HepG2 (cell line): ENCODE results near the gene RBM18. TPM values are rescaled to one million over a fixed set of nuclear protein-coding genes. Genes with fewer than 3 reads are reported as not detected.

Experiments
- ATAC-seq: fragments of 200-7000 bp; cut with Tn5 transposase; 3 replicates; pipeline ENCODE4 v1.9.1; 2020; ENCODE audit warnings: mild to moderate bottlenecking, moderate library complexity
- BruUV-seq: library from RNA; stranded (reverse); fragments of 400-500 nt; replicated peaks from 2 replicates; lab custom pipeline; 2021; lab: Mats Ljungman, UMichigan
- CTCF ChIA-PET: fragments of 300-600 bp; formaldehyde crosslinking; extraction: SDS; loops from one replicate; lab custom pipeline; 2021; ENCODE audit warnings: low total read pairs, inconsistent platforms, low intra/inter-chr PET ratio; lab: Yijun Ruan, JAX
- POLR2A ChIA-PET: fragments of 350-600 bp; sonication (Branson Sonifier 250); formaldehyde crosslinking; loops from one replicate; lab custom pipeline; 2020; ENCODE audit warnings: antibody characterized with exemption, inconsistent platforms; lab: Yijun Ruan, JAX
- DNase-seq: peaks from one replicate; pipeline ENCODE4 v3.0.0-alpha.2; 2015; ENCODE audit warnings: low spot score
- FAIRE-seq: peaks from 3 replicates; lab custom pipeline; 2011; peaks lifted over from hg19 to GRCh38; lab: Jason Lieb, UNC
- H2AFZ ChIP-seq: one replicate; pipeline ENCODE4 v1.6.1; 2011; ENCODE audit warnings: low read length, inconsistent platforms
- H3K27ac ChIP-seq: fragments of 300-600 bp; 3 replicates; pipeline ENCODE4 v1.8.0; 2011; ENCODE audit warnings: mixed run types, mild to moderate bottlenecking, mixed read lengths, low read length, inconsistent platforms; ENCODE audit not compliant: insufficient read depth; ENCODE audit errors: extremely low read length
- H3K27me3 ChIP-seq, 2 experiments: fragments of 200-600 bp in 1 of 2; 2 replicates in 1 of 2; 3 replicates in 1 of 2; pipeline versions ENCODE4 v1.6.0 to v1.8.0; 2011; ENCODE audit warnings: low read length in 2 of 2, mild to moderate bottlenecking in 2 of 2, moderate library complexity in 2 of 2, inconsistent platforms in 1 of 2; ENCODE audit not compliant: insufficient read depth in 2 of 2, control insufficient read depth in 1 of 2
- H3K36me3 ChIP-seq, 2 experiments: fragments of 200-600 bp in 1 of 2; replicated peaks in 1 of 2; 2 replicates in 1 of 2; 3 replicates in 1 of 2; pipeline versions ENCODE4 v1.5.1 to v1.8.0; 2011; ENCODE audit warnings: low read length in 2 of 2, inconsistent platforms in 1 of 2; ENCODE audit not compliant: insufficient read depth in 2 of 2, control insufficient read depth in 1 of 2
- H3K4me1 ChIP-seq: 2 replicates; pipeline ENCODE4 v1.5.1; 2012; ENCODE audit warnings: low read length, inconsistent platforms; ENCODE audit not compliant: insufficient read depth
- H3K4me2 ChIP-seq: 2 replicates; pipeline ENCODE4 v1.6.0; 2011; ENCODE audit warnings: low read depth, low read length, inconsistent platforms
- H3K4me3 ChIP-seq, 3 experiments: fragments of 200-600 bp in 1 of 3; sonication (generic), shearing (Covaris generic) in 1 of 3; replicated peaks in 1 of 3; 2 replicates each; pipeline ENCODE4 v1.5.1; 2011 to 2016; ENCODE audit warnings: low read length in 3 of 3, inconsistent platforms in 2 of 3, low read depth in 2 of 3, mild to moderate bottlenecking in 2 of 3, control low read depth in 1 of 3, mixed read lengths in 1 of 3; ENCODE audit not compliant: insufficient read depth in 1 of 3
- H3K79me2 ChIP-seq: one replicate; pipeline ENCODE4 v1.6.1; 2011; ENCODE audit warnings: low read length, inconsistent platforms; ENCODE audit not compliant: insufficient read depth
- H3K9ac ChIP-seq: 2 replicates; pipeline ENCODE4 v1.6.0; 2011; ENCODE audit warnings: mild to moderate bottlenecking, low read depth, low read length, inconsistent platforms; ENCODE audit not compliant: insufficient read depth
- H3K9me3 ChIP-seq: 2 replicates; pipeline ENCODE4 v1.5.1; 2012; ENCODE audit warnings: mild to moderate bottlenecking, low read length
- H4K20me1 ChIP-seq: 2 replicates; pipeline ENCODE4 v1.6.0; 2011; ENCODE audit warnings: inconsistent platforms, mild to moderate bottlenecking, low read length, moderate library complexity; ENCODE audit not compliant: insufficient read depth
- ARID5B ChIP-seq: IDR thresholded peaks from 2 replicates; pipeline ENCODE4 v1.4.0; 2020; ENCODE audit warnings: mild to moderate bottlenecking, missing genetic modification reagents
- BCL6 ChIP-seq: IDR thresholded peaks from 2 replicates; pipeline ENCODE4 v1.6.1; 2016; ENCODE audit warnings: missing genetic modification reagents, missing compliant biosample characterization
- EP300 ChIP-seq, 3 experiments: sonication (generic) in 1 of 3; formaldehyde crosslinking in 1 of 3; IDR thresholded peaks; 2 replicates each; pipeline versions ENCODE4 v1.5.1 to v1.6.1; 2011 to 2020; ENCODE audit warnings: low read depth in 2 of 3, low read length in 2 of 3, borderline replicate concordance in 1 of 3, improper control_type of control experiment in 1 of 3, mild to moderate bottlenecking in 1 of 3, missing genetic modification reagents in 1 of 3, moderate library complexity in 1 of 3
- HDAC1 ChIP-seq: sonication (generic); formaldehyde crosslinking; IDR thresholded peaks from 2 replicates; pipeline ENCODE4 v1.5.1; 2020; ENCODE audit warnings: mild to moderate bottlenecking, missing genetic modification reagents
- HNF4A ChIP-seq: sonication (generic); formaldehyde crosslinking; IDR thresholded peaks from 2 replicates; pipeline ENCODE4 v1.4.0; 2020; ENCODE audit warnings: missing genetic modification reagents
- HOXA3 ChIP-seq: sonication (generic); formaldehyde crosslinking; IDR thresholded peaks from 2 replicates; pipeline ENCODE4 v1.5.0; 2020; ENCODE audit warnings: missing genetic modification reagents
- NR2F1 ChIP-seq, 2 experiments: fragments of 450-650 bp in 1 of 2; formaldehyde crosslinking in 1 of 2; IDR thresholded peaks; 2 replicates each; pipeline versions ENCODE4 v1.5.0 to v1.6.1; 2016 to 2020; ENCODE audit warnings: mild to moderate bottlenecking in 1 of 2, missing compliant biosample characterization in 1 of 2, missing genetic modification reagents in 1 of 2, moderate library complexity in 1 of 2
- PRPF4 ChIP-seq: fragments of 200-400 bp; formaldehyde crosslinking; IDR thresholded peaks from 2 replicates; pipeline ENCODE4 v1.6.1; 2016; ENCODE audit warnings: low read length, low read depth; ENCODE audit not compliant: poor library complexity, severe bottlenecking
- SAP130 ChIP-seq: IDR thresholded peaks from 2 replicates; pipeline ENCODE4 v1.6.1; 2016; ENCODE audit warnings: low read depth
- SP5 ChIP-seq: IDR thresholded peaks from 2 replicates; pipeline ENCODE4 v1.6.1; 2016; ENCODE audit warnings: low read depth, borderline replicate concordance
- ZMYM4 ChIP-seq: sonication (generic); formaldehyde crosslinking; IDR thresholded peaks from 2 replicates; pipeline ENCODE4 v1.8.1; 2023; ENCODE audit warnings: mild to moderate bottlenecking, missing genetic modification reagents
- WGBS: methylation state at CpG from one replicate; pipeline ENCODE4 v1.1.6; 2017; ENCODE audit warnings: low lambda C conversion rate; 5-methylcytosine and 5-hydroxymethylcytosine counted together
- in situ Hi-C: cut with HindIII; loops from 2 replicates; pipeline ENCODE4 v1.10.0; 2017; ENCODE audit warnings: low pct_unique_long_range_greater_than_20kb; ENCODE audit not compliant: extremely low pct_ligation_motif_present
- intact Hi-C: fragments of 100-400 bp; cut with micrococcal nuclease; formaldehyde crosslinking; loops from one replicate; pipeline ENCODE4 v1.10.0; 2022; ENCODE audit not compliant: unreplicated experiment
- polyA plus RNA-seq, 8 experiments: library from polyadenylated mRNA; depleted of rRNA in 3 of 8; stranded (reverse) in 7 of 8; unstranded in 1 of 8; fragments of >200 nt; fragmentation: Illumina TruSeq in 4 of 8; extraction: Trizol in 4 of 8; gene quantifications; 2 replicates each; pipeline versions ENCODE4 v1.2.1 to v1.2.3, GENCODE V29; 2011 to 2016; ENCODE audit warnings: low read depth in 4 of 8, missing spikeins in 1 of 8, mixed read lengths in 1 of 8; ENCODE audit not compliant: insufficient read depth in 1 of 8
- total RNA-seq, 5 experiments: library from RNA; depleted of rRNA; stranded (reverse); fragments of >200 nt; fragmentation: Illumina TruSeq; extraction: Trizol; gene quantifications; 2 replicates each; pipeline ENCODE4 v1.2.3, GENCODE V29; 2016; ENCODE audit warnings: low read depth in 1 of 5
- TF ChIP-seq, protein P1 (sequence below): sonication (generic); formaldehyde crosslinking; IDR thresholded peaks from 2 replicates; pipeline ENCODE4 v1.4.0; 2020; ENCODE audit warnings: missing genetic modification reagents
- TF ChIP-seq, protein P2 (sequence below): sonication (generic); formaldehyde crosslinking; IDR thresholded peaks from 2 replicates; pipeline ENCODE4 v1.4.0; 2020; ENCODE audit warnings: missing genetic modification reagents

RBM18 gene
- total and polyA plus RNA-seq, 2 of the 13 experiments (the other 11 are each of a cell fraction or from before 2014, with no cell fraction given): 12.6 to 16.6 TPM

DNA sequence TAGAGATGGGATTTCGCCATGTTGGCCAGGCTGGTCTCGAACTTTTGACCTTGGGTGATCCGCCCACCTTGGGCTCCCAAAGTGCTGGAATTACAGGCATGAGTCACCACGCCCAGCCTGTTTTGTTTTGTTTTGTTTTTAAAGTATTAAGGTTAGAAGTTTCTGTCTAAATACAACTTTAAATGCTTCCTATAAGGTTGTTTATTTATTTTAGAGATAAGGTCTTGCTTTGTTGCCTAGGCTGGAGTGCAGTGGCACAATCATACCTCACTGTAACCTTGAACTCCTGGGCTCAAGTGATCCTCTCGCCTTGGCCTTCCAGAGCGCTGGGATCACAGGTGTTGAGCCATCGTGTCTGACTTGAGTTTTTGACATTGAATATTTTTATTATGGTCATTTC is 11.5 kb upstream of the RBM18 start:
- peaks cover 3 to 23% of the 10 kb centered on the region in 2 experiments for H3K36me3 ChIP-seq
- H3K4me3 ChIP-seq: no peak overlapping the region
- in situ Hi-C loops: no loop called here
- peaks cover 14% of the 10 kb centered on the region for H3K4me1 ChIP-seq
- ATAC-seq: peak; percentile 44; the same call in 2 of the 3 replicates
- BruUV-seq: no TSS peak
- no peaks in the 10 kb centered on the region for H4K20me1 ChIP-seq
- H3K27ac ChIP-seq: no peak overlapping the region
- FAIRE-seq: peak; percentile 56
- 64% methylated on average over 7 of the region's 7 CpGs for WGBS
- H3K4me2 ChIP-seq: no peak overlapping the region
- DNase-seq: peak; percentile 16
- H2AFZ ChIP-seq: no peak overlapping the region
- H3K27me3 ChIP-seq: no peaks in the 10 kb centered on the region
- intact Hi-C loops: no loop called here
- peaks cover 10% of the 10 kb centered on the region for H3K79me2 ChIP-seq
- H3K9ac ChIP-seq: no peak overlapping the region
- ChIA-PET CTCF (no interaction called here), POLR2A (interaction anchor here (2.5 kb wide), 1 partner anchor 12 kb away, joined by 16 read pairs; the partner anchor contains the start of genes MRRF and RBM18)
- H3K9me3 ChIP-seq: peaks cover 4% of the 10 kb centered on the region; the same call in 1 of the 2 replicates
- TF ChIP-seq, protein P1, sequence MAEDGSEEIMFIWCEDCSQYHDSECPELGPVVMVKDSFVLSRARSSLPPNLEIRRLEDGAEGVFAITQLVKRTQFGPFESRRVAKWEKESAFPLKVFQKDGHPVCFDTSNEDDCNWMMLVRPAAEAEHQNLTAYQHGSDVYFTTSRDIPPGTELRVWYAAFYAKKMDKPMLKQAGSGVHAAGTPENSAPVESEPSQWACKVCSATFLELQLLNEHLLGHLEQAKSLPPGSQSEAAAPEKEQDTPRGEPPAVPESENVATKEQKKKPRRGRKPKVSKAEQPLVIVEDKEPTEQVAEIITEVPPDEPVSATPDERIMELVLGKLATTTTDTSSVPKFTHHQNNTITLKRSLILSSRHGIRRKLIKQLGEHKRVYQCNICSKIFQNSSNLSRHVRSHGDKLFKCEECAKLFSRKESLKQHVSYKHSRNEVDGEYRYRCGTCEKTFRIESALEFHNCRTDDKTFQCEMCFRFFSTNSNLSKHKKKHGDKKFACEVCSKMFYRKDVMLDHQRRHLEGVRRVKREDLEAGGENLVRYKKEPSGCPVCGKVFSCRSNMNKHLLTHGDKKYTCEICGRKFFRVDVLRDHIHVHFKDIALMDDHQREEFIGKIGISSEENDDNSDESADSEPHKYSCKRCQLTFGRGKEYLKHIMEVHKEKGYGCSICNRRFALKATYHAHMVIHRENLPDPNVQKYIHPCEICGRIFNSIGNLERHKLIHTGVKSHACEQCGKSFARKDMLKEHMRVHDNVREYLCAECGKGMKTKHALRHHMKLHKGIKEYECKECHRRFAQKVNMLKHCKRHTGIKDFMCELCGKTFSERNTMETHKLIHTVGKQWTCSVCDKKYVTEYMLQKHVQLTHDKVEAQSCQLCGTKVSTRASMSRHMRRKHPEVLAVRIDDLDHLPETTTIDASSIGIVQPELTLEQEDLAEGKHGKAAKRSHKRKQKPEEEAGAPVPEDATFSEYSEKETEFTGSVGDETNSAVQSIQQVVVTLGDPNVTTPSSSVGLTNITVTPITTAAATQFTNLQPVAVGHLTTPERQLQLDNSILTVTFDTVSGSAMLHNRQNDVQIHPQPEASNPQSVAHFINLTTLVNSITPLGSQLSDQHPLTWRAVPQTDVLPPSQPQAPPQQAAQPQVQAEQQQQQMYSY (CRISPR knock-in tag): no peak
- TF ChIP-seq NR2F1 (CRISPR knock-in tag; IDR thresholded peaks at IDR 0.05) (peak in 1 of 2 experiments; percentile 37; a peak in 1 of 4 replicates), HNF4A (CRISPR knock-in tag) (peak; percentile 61), PRPF4 (no peak), SP5 (CRISPR knock-in tag) (0 out of 2 replicates have a peak, but pooled peaks have one; percentile 14), EP300 (IDR thresholded peaks at IDR 0.05; ENCODE audit: low read depth in 2 of 2, low read length in 2 of 2) (0 out of 4 replicates have a peak, but pooled peaks of 1 of the 2 experiments have one; percentile 18), EP300 (CRISPR knock-in tag; IDR thresholded peaks at IDR 0.05; ENCODE audit: borderline replicate concordance) (no peak), ARID5B (CRISPR knock-in tag) (peak; percentile 58), BCL6 (0 out of 2 replicates have a peak, but pooled peaks have one; percentile 14), HOXA3 (CRISPR knock-in tag) (no peak), SAP130 (CRISPR knock-in tag) (peak; percentile 19; the same call in 1 of the 2 replicates), HDAC1 (CRISPR knock-in tag) (peak; percentile 32; the same call in 1 of the 2 replicates), ZMYM4 (CRISPR knock-in tag) (peak; percentile 22; the same call in 1 of the 2 replicates)
- TF ChIP-seq, protein P2, sequence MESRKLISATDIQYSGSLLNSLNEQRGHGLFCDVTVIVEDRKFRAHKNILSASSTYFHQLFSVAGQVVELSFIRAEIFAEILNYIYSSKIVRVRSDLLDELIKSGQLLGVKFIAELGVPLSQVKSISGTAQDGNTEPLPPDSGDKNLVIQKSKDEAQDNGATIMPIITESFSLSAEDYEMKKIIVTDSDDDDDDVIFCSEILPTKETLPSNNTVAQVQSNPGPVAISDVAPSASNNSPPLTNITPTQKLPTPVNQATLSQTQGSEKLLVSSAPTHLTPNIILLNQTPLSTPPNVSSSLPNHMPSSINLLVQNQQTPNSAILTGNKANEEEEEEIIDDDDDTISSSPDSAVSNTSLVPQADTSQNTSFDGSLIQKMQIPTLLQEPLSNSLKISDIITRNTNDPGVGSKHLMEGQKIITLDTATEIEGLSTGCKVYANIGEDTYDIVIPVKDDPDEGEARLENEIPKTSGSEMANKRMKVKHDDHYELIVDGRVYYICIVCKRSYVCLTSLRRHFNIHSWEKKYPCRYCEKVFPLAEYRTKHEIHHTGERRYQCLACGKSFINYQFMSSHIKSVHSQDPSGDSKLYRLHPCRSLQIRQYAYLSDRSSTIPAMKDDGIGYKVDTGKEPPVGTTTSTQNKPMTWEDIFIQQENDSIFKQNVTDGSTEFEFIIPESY: peak; percentile 96
